ENCODE data around the gene NEGR1.

Gene NEGR1

GRCh38 chr1:71582673-71583072, 699.7 kb downstream of the NEGR1 start:
- TF ChIP-seq CTCF (conservative IDR thresholded peaks at IDR 0.05; ENCODE audit: low read depth, low read length): no peak
- no peak for DNase-seq (ENCODE audit: low read depth)

GRCh38 chr1:71577451-71578131, 704.7 kb downstream of the NEGR1 start:
- no peak overlapping the region for H3K4me3 ChIP-seq (ENCODE audit: low read depth, low read length)
- DNase-seq (ENCODE audit: low read depth): no peak
- TF ChIP-seq CTCF (conservative IDR thresholded peaks at IDR 0.05; ENCODE audit: low read depth, low read length): no peak

More at GRCh38 chr1:71582673-71583072, 699.7 kb downstream of the NEGR1 start:
- H3K4me3 ChIP-seq (ENCODE audit: low read depth, low read length): no peak overlapping the region

- H3K4me3 ChIP-seq (ENCODE audit: low read depth, low read length): no peak overlapping the region
- no peak for DNase-seq (ENCODE audit: low read depth)
- no peak for TF ChIP-seq CTCF (conservative IDR thresholded peaks at IDR 0.05; ENCODE audit: low read depth, low read length)
Observed at GRCh38 chr1:71572038-71572437, 710.3 kb downstream of the NEGR1 start.

- DNase-seq (ENCODE audit: low read depth): no peak
- H3K4me3 ChIP-seq (ENCODE audit: low read depth, low read length): no peak overlapping the region
- TF ChIP-seq CTCF (conservative IDR thresholded peaks at IDR 0.05; ENCODE audit: low read depth, low read length): no peak
Observed at GRCh38 chr1:71566413-71566812, 715.9 kb downstream of the NEGR1 start.

- no peak for DNase-seq (ENCODE audit: low read depth)
- no peak overlapping the region for H3K4me3 ChIP-seq (ENCODE audit: low read depth, low read length)
- no peak for TF ChIP-seq CTCF (conservative IDR thresholded peaks at IDR 0.05; ENCODE audit: low read depth, low read length)
Observed at GRCh38 chr1:71565831-71566230, 716.5 kb downstream of the NEGR1 start.

GRCh38 chr1:71565262-71565661, 717.1 kb downstream of the NEGR1 start:
- no peak for TF ChIP-seq CTCF (conservative IDR thresholded peaks at IDR 0.05; ENCODE audit: low read depth, low read length)
- no peak for DNase-seq (ENCODE audit: low read depth)

GRCh38 chr1:71562298-71562697, 720.0 kb downstream of the NEGR1 start:
- no peak overlapping the region for H3K4me3 ChIP-seq (ENCODE audit: low read depth, low read length)
- TF ChIP-seq CTCF (conservative IDR thresholded peaks at IDR 0.05; ENCODE audit: low read depth, low read length): no peak
- DNase-seq (ENCODE audit: low read depth): no peak

More at GRCh38 chr1:71565262-71565661, 717.1 kb downstream of the NEGR1 start:
- H3K4me3 ChIP-seq (ENCODE audit: low read depth, low read length): no peak overlapping the region

Data from choroid plexus epithelial cell (primary cell).